GM18861 (cell line): ENCODE data around the gene CLEC10A.
"Not testable (repeated sequence)": the region's sequence is repeated elsewhere in the genome, so short reads cannot be mapped to it uniquely, and the experiment has no call there.

Experiments
- ATAC-seq: cut with Tn5 transposase; IDR thresholded peaks from one replicate; pipeline ENCODE4 v1.9.1; 2021; ENCODE audit not compliant: unreplicated experiment

Gene CLEC10A

GRCh38 chr17:7108981-7109380 is 28.9 kb upstream of the CLEC10A start:
- no peak for ATAC-seq

- ATAC-seq, result no peak
Observed at GRCh38 chr17:7108560-7108925, 28.5 kb upstream of the CLEC10A start.

DNA sequence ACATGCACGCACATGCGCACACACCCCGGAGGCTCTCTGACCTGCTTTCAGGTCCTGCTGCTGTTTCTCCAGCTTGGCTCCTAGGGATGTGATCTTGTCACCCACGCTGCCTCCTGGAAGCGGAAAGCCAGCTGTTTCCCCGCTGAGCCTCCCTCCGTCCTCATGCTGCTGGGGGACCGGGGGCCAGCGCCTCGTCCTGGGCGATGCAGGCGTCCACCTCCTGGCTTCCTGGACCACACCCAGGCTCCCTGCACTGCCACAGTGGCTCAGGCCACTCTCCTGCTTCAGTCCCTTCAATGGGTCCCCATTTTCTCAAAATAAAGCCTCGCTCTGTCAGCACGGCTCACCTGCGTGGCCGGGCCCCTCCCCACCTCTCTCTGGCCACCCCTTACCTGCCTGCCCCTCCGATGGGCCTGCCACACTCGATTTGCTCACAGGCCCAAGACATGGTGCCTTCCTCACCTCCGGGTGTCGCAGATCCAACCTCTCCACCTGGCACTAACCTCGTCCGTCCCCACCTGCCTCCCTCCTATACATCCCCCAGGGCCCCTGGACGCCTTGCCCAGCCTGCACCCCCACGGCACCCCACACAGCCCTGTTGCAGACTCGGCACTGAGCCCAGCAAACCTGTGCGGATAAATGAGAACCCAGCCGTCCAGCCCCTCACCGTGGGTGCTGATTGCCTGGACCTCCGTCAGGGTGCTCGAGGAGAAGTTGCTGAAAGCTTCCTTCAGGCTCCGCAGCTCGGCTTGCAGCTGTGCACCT is 27.9 kb upstream of the CLEC10A start:
- ATAC-seq, result no peak

DNA sequence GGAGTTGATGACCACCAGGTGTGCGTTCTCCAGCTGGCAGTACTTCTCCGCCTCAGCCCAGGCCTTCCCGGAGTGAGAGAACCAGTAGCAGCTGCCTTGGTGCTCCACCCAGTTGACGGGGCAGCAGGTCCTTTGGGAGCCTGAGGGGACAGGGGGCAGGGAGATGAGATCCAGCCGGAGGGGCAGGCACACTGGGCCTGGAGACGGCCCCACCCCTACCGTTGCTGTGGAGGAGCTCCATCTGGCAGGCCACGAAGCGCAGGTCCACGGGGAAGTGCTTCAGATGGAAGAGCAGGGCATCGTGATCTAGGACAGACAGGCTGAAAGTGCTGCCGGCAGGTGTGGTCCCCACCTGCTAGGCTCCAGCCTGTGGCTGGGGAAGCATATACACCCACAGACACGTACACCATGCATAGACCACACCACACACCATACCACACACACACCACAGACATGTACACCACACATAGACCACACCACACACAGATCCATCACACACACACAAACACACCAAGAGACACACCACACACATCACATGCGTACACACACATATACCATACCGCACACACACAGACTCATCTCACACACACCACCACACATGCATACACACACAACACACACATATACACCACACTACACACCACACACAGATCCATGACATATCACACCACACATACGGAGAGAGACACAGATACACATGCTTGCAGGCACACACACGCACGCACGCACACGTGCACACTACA is 27.1 kb upstream of the CLEC10A start:
- ATAC-seq, result no peak

- no peak for ATAC-seq
Observed at GRCh38 chr17:7102421-7102820, 22.4 kb upstream of the CLEC10A start.

DNA sequence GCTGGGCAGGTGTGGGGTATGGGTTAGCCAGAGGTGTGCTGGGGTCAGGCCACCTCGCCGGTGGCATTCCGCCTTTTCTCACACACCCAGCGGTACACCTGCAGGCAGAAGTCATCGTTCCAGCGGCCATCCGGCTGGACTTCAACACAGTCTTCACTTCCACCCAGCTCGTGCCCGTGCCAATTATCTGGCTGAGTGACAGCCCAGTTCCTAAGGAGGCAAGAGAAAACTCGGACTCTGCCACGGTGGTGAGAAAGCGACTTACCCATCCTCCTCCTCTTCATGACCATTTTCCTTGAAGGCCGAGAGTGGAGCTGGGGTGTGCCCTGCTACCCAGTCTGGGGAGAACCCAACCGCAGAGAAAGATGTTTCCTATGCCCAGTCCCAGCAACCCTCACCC is 21.5 kb upstream of the CLEC10A start:
- no peak for ATAC-seq

- not testable (repeated sequence) for ATAC-seq
Observed at GRCh38 chr17:7100641-7101379, 20.8 kb upstream of the CLEC10A start.

- ATAC-seq, result no peak
Observed at GRCh38 chr17:7098802-7099459, 18.9 kb upstream of the CLEC10A start.

DNA sequence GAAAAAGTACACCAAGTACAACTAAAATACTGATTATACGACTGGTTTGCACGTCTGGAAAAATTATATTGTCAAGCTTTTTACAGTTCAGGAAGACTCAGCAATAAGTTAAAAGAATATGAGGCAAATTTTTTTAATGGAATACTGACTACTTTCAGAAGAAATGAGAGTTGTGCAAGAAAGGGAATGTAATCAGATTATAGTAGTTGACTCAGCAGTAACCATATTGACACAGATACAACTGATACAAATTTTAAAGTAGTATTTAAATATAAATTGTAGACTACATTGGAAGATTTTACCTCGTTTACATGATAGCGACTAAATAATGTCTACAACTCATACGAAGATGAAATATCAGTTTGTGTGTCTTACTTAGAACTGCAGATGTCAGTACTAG is 17.9 kb upstream of the CLEC10A start:
- no peak for ATAC-seq

DNA sequence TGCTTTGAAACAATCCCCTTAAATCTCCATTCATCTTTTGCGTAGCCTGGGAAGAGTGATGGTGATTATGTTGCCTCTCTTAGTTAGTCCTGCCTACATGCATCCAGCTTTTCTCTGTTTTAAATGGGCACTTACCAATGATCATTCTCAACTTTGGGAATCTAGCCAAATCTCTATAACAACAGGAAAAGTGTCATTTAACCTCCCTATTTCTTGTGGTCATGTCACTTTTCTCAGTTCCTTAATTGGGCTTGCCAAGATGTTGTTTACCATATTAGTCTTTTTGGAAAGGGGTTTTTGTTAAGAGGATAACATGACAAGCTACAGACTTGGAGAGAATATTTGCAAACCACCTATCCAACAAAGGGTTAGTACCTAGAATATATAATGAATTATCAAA is 15.6 kb upstream of the CLEC10A start:
- ATAC-seq, result no peak

DNA sequence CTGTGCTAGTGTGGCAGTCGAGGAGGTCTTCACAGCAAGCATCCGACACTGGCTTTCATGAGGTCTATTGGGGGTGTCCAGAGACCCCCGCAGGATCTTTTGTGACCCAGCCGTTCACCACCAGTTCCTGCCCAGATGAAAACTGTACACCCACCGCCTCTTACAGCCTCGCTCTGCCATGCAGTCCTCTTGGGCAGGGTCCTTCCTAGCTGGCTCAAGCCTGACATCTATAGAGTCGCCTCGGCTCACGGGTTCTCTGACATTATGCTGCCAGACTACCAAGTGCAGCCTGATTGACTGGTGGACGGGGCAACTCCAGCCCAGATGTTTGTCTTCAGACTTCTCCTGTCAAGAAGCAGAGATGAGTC is 14.6 kb upstream of the CLEC10A start:
- no peak for ATAC-seq

DNA sequence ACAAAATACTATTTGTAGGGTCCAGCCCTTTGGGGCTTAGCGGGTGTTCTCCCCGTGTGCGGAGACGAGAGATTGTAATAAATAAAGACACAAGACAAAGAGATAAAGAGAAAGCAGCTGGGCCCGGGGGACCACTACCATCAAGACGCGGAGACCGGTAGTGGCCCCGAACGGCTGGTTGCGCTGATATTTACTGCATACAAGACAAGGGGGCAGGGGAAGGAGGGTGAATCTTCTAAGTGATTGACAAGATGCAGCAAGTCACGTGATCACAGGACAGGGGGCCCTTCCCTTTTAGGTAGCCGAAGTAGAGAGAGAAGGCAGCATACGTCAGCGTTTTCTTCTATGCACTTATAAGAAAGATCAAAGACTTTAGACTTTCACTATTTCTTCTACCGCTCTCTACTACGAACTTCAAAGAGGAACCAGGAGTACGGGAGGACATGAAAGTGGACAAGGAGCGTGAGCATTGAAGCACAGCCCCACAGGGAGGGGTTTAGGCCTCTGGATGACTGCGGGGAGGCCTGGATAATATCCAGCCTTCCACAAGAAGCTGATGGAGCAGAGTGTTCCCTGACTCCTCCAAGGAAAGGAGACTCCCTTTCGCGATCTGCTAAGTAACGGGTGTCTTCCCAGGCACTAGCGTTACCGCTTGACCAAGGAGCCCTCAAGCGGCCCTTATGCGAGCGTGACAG is 11.4 kb upstream of the CLEC10A start:
- ATAC-seq, result not testable (repeated sequence)

- not testable (repeated sequence) for ATAC-seq
Observed at GRCh38 chr17:7089570-7089969, 9.5 kb upstream of the CLEC10A start.

DNA sequence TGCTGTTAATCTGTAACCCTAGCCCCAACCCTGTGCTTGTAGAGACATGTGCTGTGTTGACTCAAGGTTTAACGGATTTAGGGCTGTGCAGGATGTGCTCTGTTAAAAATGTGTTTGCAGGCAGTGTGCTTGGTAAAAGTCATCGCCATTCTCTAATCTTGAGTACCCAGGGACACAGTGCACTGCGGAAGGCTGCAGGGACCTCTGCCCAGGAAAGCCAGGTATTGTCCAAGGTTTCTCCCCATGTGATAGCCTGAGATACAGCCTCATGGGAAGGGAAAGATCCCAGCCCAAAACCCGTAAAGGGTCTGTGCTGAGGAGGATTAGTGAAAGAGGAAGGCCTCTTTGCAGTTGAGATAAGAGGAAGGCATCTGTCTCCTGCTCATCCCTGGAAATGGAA is 8.4 kb upstream of the CLEC10A start:
- not testable (repeated sequence) for ATAC-seq

DNA sequence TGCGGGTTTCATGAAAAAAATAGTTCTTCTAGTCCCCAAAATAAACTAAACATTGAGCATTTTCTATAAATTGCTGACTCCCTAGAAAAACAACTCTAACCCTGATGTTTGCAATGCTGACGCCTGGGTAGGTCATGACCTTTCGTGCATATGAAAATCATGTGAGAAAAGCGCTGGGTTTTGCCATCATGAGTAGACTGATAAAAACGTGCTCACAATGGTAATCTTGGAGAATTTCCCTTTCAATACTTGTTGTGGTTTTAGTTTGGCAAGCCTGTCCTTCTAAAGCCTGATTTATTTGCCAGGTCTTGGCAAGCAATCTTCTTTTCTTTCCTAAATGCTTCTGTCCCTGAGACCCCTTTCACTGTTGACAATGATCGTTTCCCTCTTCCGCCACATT is 4.0 kb upstream of the CLEC10A start:
- ATAC-seq, result no peak

GRCh38 chr17:7083592-7083991 is 3.5 kb upstream of the CLEC10A start:
- no peak for ATAC-seq

DNA sequence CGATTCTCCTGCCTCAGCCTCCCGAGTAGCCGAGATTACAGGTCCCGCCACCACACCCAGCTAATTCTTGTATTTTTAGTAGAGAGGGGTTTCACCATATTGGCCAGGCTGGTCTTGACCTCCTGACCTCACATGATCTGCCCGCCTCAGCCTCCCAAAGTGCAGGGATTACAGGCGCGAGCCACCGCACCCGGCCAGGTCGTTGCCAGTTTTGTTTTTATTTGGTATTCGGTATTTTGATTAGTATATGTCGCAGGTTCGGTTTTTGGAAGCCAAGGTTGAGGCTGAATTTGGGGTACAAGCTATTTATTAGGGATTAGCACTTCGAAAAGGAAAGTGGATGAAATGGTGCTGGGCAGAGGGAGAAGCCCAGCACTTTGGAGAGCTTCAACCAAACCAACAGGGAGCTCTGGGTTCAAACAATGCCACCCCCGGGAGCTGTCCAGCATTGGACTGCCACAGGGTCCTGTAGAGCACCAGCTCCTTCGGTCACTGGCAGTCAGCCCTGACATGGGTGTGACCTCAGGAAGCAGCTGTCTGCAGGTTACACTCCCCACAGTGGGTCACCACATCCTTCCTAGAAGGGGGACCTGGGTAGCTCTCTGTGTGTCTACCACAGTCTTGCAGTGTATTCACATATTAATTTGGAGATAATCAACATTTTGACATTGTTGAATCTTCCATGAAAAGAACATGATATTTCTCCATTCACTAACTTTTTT is 1.5 kb upstream of the CLEC10A start:
- no peak for ATAC-seq

GRCh38 chr17:7080456-7081041 is 498 bp upstream of the CLEC10A start:
- no peak for ATAC-seq

GRCh38 chr17:7078711-7079110 is 1.3 kb downstream of the CLEC10A start:
- ATAC-seq, result no peak
